K562 (cell line): Measurements from ENCODE around the gene PNP. TPM values are rescaled to one million over a fixed set of nuclear protein-coding genes. Genes with fewer than 3 reads are reported as not detected.

Experiments used
- CCNT2 ChIP-seq: IDR thresholded peaks from 2 replicates; pipeline ENCODE4 v1.6.1; 2011; ENCODE audit warnings: borderline replicate concordance, low read depth, mild to moderate bottlenecking, moderate library complexity, mixed read lengths, low read length; ENCODE audit not compliant: insufficient read length; ENCODE audit errors: extremely low read depth
- FOS ChIP-seq: IDR thresholded peaks from 3 replicates; pipeline ENCODE4 v1.6.1; 2011; ENCODE audit not compliant: insufficient read length; ENCODE audit errors: extremely low read depth
- MXI1 ChIP-seq: IDR thresholded peaks from 2 replicates; pipeline ENCODE4 v1.6.1; 2011; ENCODE audit warnings: low read depth, mild to moderate bottlenecking, improper control_type of control experiment, low read length
- PCBP1 ChIP-seq: fragments of 200-400 bp; formaldehyde crosslinking; IDR thresholded peaks from 2 replicates; pipeline ENCODE4 v1.6.1; 2018; ENCODE audit warnings: mild to moderate bottlenecking, low read depth, low read length; ENCODE audit not compliant: poor library complexity, severe bottlenecking
- PML ChIP-seq: IDR thresholded peaks from 2 replicates; pipeline ENCODE4 v1.6.1; 2012; ENCODE audit warnings: low read length, inconsistent platforms
- RREB1 ChIP-seq: fragments of 250-450 bp; sonication (Bioruptor Pico); IDR thresholded peaks from 2 replicates; pipeline ENCODE4 v1.4.0; 2020
- SRF ChIP-seq, 2 experiments: fragments of 250-450, 450-650 bp in 1 of 2; sonication (Bioruptor Pico) in 1 of 2; sonication (generic) in 1 of 2; formaldehyde crosslinking; IDR thresholded peaks; 2 replicates each; pipeline versions ENCODE4 v1.5.0 to v1.5.1; 2020 to 2022; ENCODE audit warnings: mild to moderate bottlenecking in 1 of 2, missing genetic modification reagents in 1 of 2
- ZNF232 ChIP-seq: sonication (generic); formaldehyde crosslinking; IDR thresholded peaks from 2 replicates; pipeline ENCODE4 v1.8.0; 2022; ENCODE audit warnings: mild to moderate bottlenecking, missing genetic modification reagents
- ZNF280B ChIP-seq: fragments of 250-450 bp; sonication (Bioruptor Pico); IDR thresholded peaks from 2 replicates; pipeline ENCODE4 v1.5.1; 2021; ENCODE audit warnings: mild to moderate bottlenecking
- ZNF398 ChIP-seq: fragments of 250-450 bp; sonication (Bioruptor Pico); IDR thresholded peaks from 2 replicates; pipeline ENCODE4 v1.8.0; 2021; ENCODE audit warnings: moderate library complexity, mild to moderate bottlenecking, inconsistent platforms
- polyA plus RNA-seq, 8 experiments: library from polyadenylated mRNA; depleted of rRNA in 4 of 8; stranded (reverse) in 5 of 8; unstranded in 3 of 8; fragments of >200 nt; fragmentation: Nextera tagmentation in 2 of 8; fragmentation: Illumina TruSeq in 1 of 8; extraction: Ambion mirVana in 2 of 8; extraction: Trizol in 1 of 8; gene quantifications; 2 replicates each; pipeline versions ENCODE4 v1.2.1 to v1.2.3, GENCODE V29; 2011 to 2014; ENCODE audit warnings: inconsistent platforms in 1 of 8, missing spikeins in 1 of 8
- total RNA-seq, 7 experiments: library from RNA; depleted of rRNA in 6 of 7; stranded (reverse); fragments of >200 nt in 6 of 7; fragmentation: Illumina TruSeq in 2 of 7; extraction: Trizol in 2 of 7; gene quantifications; 2 replicates each; pipeline versions ENCODE4 v1.2.1 to v1.2.3, GENCODE V29; 2011 to 2021; ENCODE audit warnings: low replicate concordance in 1 of 7
- TF ChIP-seq, protein P1 (sequence below): fragments of 250-450 bp; sonication (Bioruptor Pico); IDR thresholded peaks from 2 replicates; pipeline ENCODE4 v1.5.0; 2022; ENCODE audit warnings: mild to moderate bottlenecking
- TF ChIP-seq, protein P2 (sequence below): fragments of 450-650 bp; IDR thresholded peaks from 2 replicates; pipeline ENCODE4 v1.6.1; 2016; ENCODE audit warnings: low read depth, mild to moderate bottlenecking, moderate library complexity

PNP gene
- total and polyA plus RNA-seq, 9 of the 15 experiments (the other 6 are each of a cell fraction or from before 2014, with no cell fraction given) = 92.5 to 288 (median 137) TPM

GRCh38 chr14:20455355-20456300, 13.6 kb upstream of the PNP start (continued):
- TF ChIP-seq ZNF280B = no peak
- TF ChIP-seq ZNF398 (CRISPR knock-in tag) = no peak
- no peak for TF ChIP-seq FOS
- no peak; the same call in 1 of the 2 replicates for TF ChIP-seq PML
- no peak for TF ChIP-seq PCBP1
- no peak for TF ChIP-seq SRF (CRISPR knock-in tag; IDR thresholded peaks at IDR 0.05)
- TF ChIP-seq, protein P1, sequence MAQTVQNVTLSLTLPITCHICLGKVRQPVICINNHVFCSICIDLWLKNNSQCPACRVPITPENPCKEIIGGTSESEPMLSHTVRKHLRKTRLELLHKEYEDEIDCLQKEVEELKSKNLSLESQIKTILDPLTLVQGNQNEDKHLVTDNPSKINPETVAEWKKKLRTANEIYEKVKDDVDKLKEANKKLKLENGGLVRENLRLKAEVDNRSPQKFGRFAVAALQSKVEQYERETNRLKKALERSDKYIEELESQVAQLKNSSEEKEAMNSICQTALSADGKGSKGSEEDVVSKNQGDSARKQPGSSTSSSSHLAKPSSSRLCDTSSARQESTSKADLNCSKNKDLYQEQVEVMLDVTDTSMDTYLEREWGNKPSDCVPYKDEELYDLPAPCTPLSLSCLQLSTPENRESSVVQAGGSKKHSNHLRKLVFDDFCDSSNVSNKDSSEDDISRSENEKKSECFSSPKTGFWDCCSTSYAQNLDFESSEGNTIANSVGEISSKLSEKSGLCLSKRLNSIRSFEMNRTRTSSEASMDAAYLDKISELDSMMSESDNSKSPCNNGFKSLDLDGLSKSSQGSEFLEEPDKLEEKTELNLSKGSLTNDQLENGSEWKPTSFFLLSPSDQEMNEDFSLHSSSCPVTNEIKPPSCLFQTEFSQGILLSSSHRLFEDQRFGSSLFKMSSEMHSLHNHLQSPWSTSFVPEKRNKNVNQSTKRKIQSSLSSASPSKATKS (CRISPR knock-in tag) = no peak
- no peak for TF ChIP-seq RREB1 (CRISPR knock-in tag)
- TF ChIP-seq MXI1 = no peak
- TF ChIP-seq, protein P2, sequence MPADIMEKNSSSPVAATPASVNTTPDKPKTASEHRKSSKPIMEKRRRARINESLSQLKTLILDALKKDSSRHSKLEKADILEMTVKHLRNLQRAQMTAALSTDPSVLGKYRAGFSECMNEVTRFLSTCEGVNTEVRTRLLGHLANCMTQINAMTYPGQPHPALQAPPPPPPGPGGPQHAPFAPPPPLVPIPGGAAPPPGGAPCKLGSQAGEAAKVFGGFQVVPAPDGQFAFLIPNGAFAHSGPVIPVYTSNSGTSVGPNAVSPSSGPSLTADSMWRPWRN = no peak
- no peak for TF ChIP-seq ZNF232 (CRISPR knock-in tag)
- no peak for TF ChIP-seq CCNT2
